Activated naive CD4-positive, alpha-beta T cell treated with anti-CD3 and anti-CD28 coated beads, Interleukin-2, amount 50 U/mL, for 72 hours (primary cell): ENCODE measurements around the gene ALPL. TPM values are rescaled to one million over a fixed set of nuclear protein-coding genes. Genes with fewer than 3 reads are reported as not detected.

ENCODE experiments used
- ATAC-seq, 2 donors: fragments of 150-1000 bp; cut with Tn5 transposase; 2 replicates each; pipeline ENCODE4 v1.10.0; 2021; ENCODE audit warnings: mild to moderate bottlenecking in 2 of 2, moderate library complexity in 2 of 2
- DNase-seq, 2 donors: peaks; one replicate each; pipeline ENCODE4 v3.0.0; 2021 to 2022; ENCODE audit warnings: low spot score in 2 of 2
- H3K27ac Mint-ChIP-seq, 2 donors: one replicate each; pipeline ENCODE4 v1.8.0; 2022; ENCODE audit warnings: mild to moderate bottlenecking in 2 of 2, mixed read lengths in 2 of 2
- H3K36me3 Mint-ChIP-seq, 2 donors: one replicate each; pipeline ENCODE4 v1.8.0; 2022; ENCODE audit warnings: mixed read lengths in 2 of 2
- H3K9me3 Mint-ChIP-seq, 2 donors: one replicate each; pipeline ENCODE4 v1.8.0; 2022; ENCODE audit warnings: mixed read lengths in 2 of 2
- total RNA-seq, 2 donors: library from RNA; stranded (reverse); gene quantifications; one replicate each; pipeline ENCODE4 v1.2.3, GENCODE V29; 2022

Gene ALPL
- total RNA-seq, 2 donors from 2014 or later, result not detected

DNA sequence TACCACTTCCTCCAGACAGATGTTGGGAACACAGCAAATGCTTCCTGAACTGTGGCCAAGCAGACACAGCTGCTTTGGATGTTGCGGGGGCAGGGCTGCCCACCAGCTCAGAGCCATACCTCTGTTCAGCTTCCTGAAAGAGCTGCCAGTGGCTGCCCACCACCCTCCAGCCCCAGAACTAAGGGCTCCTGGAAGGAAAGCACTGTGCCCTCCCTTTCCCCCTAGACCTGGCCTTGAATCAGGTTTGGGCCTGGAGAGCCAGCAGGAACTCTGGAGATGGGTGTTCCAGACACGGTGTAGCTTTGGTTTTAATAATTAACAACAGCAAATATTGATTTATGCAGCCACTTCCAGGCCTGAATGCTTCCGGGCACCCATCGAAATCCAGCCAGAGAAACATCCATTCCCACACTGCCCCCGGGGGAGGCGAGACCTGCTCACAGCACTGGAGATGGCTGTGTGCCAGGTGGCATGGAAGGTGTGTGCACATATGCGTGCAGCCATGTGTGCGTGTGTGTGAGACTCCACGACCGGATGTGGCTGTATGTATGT lies 114.3 kb downstream of the ALPL start:
- Mint-ChIP-seq H3K27ac (no peak overlapping the region), H3K36me3 (no peaks in the 10 kb centered on the region), H3K9me3 (no peaks in the 10 kb centered on the region)
- DNase-seq (no peak), ATAC-seq (no peak)

GRCh38 chr1:21624571-21625389 lies 115.6 kb downstream of the ALPL start:
- Mint-ChIP-seq H3K36me3 (no peaks in the 10 kb centered on the region), H3K27ac (no peak overlapping the region), H3K9me3 (no peaks in the 10 kb centered on the region)
- DNase-seq (no peak), ATAC-seq (no peak)

- peak overlapping the region in 1 of 2 donors; percentile 26 for H3K27ac Mint-ChIP-seq
- ATAC-seq (no peak), DNase-seq (no peak)
- H3K36me3 Mint-ChIP-seq, result no peaks in the 10 kb centered on the region
- no peaks in the 10 kb centered on the region for H3K9me3 Mint-ChIP-seq
Observed at GRCh38 chr1:21625390-21626190, 116.4 kb downstream of the ALPL start.

GRCh38 chr1:21626921-21627339 lies 117.7 kb downstream of the ALPL start:
- DNase-seq (no peak), ATAC-seq (no peak)
- Mint-ChIP-seq H3K9me3 (no peaks in the 10 kb centered on the region), H3K27ac (no peak overlapping the region), H3K36me3 (no peaks in the 10 kb centered on the region)

Other genes starting within 250 kb of the ALPL start
- gene ECE1, start 219.0 kb upstream of the ALPL start, total RNA-seq, result 100 to 1,000 TPM; 111 to 118 TPM
- 10 to 100 TPM in 1 of 2 donors, 1 to 10 TPM in 1; 6.4 to 10.1 TPM for gene NBPF3, start 69.3 kb upstream of the ALPL start, total RNA-seq
- gene RAP1GAP, start 159.9 kb downstream of the ALPL start, total RNA-seq, result 1 to 10 TPM in 1 of 2 donors, under 1 TPM in 1; 0.46 to 2.1 TPM